Fibroblast of pulmonary artery (primary cell): ENCODE data around the gene SEM1.
"Not testable (repeated sequence)": the region's sequence is repeated elsewhere in the genome, so short reads cannot be mapped to it uniquely, and the experiment has no call there.

Experiments
- DNase-seq: peaks from one replicate; pipeline ENCODE4 v3.0.0-alpha.2; 2010; ENCODE audit warnings: low read depth
- H3K4me3 ChIP-seq: replicated peaks from 2 replicates; pipeline ENCODE4 v1.5.1; 2011; ENCODE audit warnings: low read depth, mild to moderate bottlenecking, control low read depth, low read length, moderate library complexity
- CTCF ChIP-seq: IDR thresholded peaks from 2 replicates; pipeline ENCODE4 v1.5.1; 2011; ENCODE audit warnings: mild to moderate bottlenecking, control low read depth, low read length, inconsistent platforms; ENCODE audit errors: missing control alignments

The SEM1 gene

GRCh38 chr7:96707901-96708774, 1.5 kb downstream of the SEM1 start:
- no peak for TF ChIP-seq CTCF
- peak overlapping the region; percentile 96 for H3K4me3 ChIP-seq

GRCh38 chr7:96701258-96701657, 8.4 kb downstream of the SEM1 start:
- no peak for TF ChIP-seq CTCF
- no peak overlapping the region for H3K4me3 ChIP-seq
- no peak for DNase-seq

More at GRCh38 chr7:96707901-96708774, 1.5 kb downstream of the SEM1 start:
- peak; percentile 6 for DNase-seq

- H3K4me3 ChIP-seq = no peak overlapping the region
- TF ChIP-seq CTCF = no peak
- DNase-seq = no peak
These were observed 9.1 kb downstream of the SEM1 start for GRCh38 chr7:96700516-96700915.

- no peak overlapping the region for H3K4me3 ChIP-seq
- no peak for TF ChIP-seq CTCF
- no peak for DNase-seq
These were observed 10.3 kb downstream of the SEM1 start for GRCh38 chr7:96699219-96699871.

- not testable (repeated sequence) for DNase-seq, H3K4me3 ChIP-seq
These were observed 11.2 kb downstream of the SEM1 start for GRCh38 chr7:96698449-96698848.

GRCh38 chr7:96697822-96698221, 11.8 kb downstream of the SEM1 start:
- TF ChIP-seq CTCF = no peak
- no peak overlapping the region for H3K4me3 ChIP-seq
- DNase-seq = no peak

GRCh38 chr7:96695581-96695980, 14.1 kb downstream of the SEM1 start:
- no peak for TF ChIP-seq CTCF
- no peak for DNase-seq
- no peak overlapping the region for H3K4me3 ChIP-seq
